ENCODE data around the gene TOM1L2. TPM values are rescaled to one million over a fixed set of nuclear protein-coding genes. Genes with fewer than 3 reads are reported as not detected.

TOM1L2 gene
- total RNA-seq (2022) (34.2 and 44.3 TPM in 2 replicates), Bru-seq, nascent RNA (percentile 67 among the genes with signal in this experiment), BruChase-seq, experiment 1, labeled RNA remaining after a 6-hour chase (percentile 75 among the genes with signal in this experiment), BruChase-seq, experiment 2, labeled RNA remaining after a 2-hour chase (percentile 69 among the genes with signal in this experiment)
- long read RNA-seq, transcript TOM1L2-202 (15 exons, 2,418 nt): major isoform, 35 of 64 reads
- long read RNA-seq, partial matches to known transcripts: 2 of 64 reads
- long read RNA-seq, other reads (novel, unspliced or antisense): 24 of 64 reads

DNA sequence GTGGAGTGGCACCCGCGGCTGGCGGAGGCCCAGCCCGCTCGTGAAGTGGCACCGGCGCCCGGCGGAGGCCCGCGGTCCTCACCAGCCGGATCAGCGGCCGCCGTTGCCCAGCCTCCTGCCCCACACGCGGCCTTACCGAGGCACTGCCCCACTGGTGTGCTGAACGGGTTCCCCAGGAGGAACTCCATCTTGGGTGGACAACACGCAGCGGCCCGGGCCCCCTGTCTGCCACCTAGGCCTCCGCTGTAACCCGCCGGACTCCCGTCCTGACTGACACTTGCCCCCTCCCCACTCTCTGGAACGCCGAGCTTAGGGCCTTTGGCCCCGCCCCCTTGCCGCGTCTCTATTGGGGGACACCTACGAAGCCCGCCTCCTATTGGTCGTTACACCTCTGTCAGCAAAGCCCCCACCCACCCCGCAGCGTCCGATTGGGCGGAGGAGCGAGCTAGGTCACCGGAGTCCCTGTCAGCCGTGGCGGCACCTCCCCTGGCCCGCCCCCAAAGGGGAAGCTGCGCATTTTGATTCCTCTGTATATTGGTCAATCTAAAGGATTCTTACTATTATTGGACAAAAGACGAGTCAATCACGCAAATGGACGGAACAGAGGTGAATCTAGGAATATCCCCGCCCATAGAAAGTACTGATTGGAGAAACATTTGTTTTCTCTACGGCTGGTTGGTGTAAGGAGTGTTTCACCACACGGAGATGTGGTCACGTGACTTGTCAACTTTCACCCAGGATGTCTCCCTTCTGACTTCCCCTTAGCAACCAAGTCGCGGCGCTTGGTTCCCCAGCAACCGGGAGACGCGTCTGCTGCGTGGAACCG, at the start of gene TOM1L2, which contains the start of gene DRC3:
Gene TOM1L2 (minus strand): TSS at position 275 of the 826 bp plus-strand sequence. CDS start 87 bp downstream, at position 188.
Gene DRC3 (plus strand): TSS at position 737 of the 826 bp plus-strand sequence. CDS start 4,737 bp downstream, outside the sequence.
- TF ChIP-seq, protein P1, sequence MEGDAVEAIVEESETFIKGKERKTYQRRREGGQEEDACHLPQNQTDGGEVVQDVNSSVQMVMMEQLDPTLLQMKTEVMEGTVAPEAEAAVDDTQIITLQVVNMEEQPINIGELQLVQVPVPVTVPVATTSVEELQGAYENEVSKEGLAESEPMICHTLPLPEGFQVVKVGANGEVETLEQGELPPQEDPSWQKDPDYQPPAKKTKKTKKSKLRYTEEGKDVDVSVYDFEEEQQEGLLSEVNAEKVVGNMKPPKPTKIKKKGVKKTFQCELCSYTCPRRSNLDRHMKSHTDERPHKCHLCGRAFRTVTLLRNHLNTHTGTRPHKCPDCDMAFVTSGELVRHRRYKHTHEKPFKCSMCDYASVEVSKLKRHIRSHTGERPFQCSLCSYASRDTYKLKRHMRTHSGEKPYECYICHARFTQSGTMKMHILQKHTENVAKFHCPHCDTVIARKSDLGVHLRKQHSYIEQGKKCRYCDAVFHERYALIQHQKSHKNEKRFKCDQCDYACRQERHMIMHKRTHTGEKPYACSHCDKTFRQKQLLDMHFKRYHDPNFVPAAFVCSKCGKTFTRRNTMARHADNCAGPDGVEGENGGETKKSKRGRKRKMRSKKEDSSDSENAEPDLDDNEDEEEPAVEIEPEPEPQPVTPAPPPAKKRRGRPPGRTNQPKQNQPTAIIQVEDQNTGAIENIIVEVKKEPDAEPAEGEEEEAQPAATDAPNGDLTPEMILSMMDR (IDR thresholded peaks at IDR 0.05; ENCODE audit: unreplicated experiment): no peak
- POLR2A ChIA-PET: interaction anchor here (0.6 to 2.1 kb wide), 25 partner anchors 11 to 362 kb away, joined by 3 to 22 read pairs (median 4); partner anchors contain the start of genes ATPAF2 and SREBF1
- H3K4me3 Mint-ChIP-seq (ENCODE audit: unreplicated experiment): peak within 1 kb of the TSS; percentile 90

DNA sequence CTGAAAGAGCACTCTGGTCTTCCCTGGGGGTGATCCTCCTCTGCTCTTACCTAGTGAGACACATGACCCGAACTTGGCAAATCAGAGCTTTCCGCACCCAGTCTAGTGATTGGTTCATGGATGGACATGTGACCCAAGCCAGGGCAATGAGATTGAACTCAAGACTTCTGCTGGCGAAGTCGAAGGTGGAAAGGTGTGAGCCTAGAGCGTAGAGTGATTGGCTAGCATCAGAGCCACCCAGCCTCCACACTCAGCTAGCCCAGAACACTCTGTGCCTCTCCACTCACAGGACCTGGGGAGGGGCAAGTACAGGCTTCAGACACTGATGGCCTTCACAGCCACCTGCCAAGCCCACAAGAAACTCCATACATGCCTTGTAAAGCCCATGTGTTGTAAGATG, 49.2 kb upstream of the TOM1L2 start:
- Mint-ChIP-seq H3K4me3 (ENCODE audit: unreplicated experiment) (no peak overlapping the region), H3K9me3 (ENCODE audit: unreplicated experiment) (no peaks in the 10 kb centered on the region), H3K27me3 (ENCODE audit: insufficient read depth, unreplicated experiment) (no peaks in the 10 kb centered on the region), H3K27ac (ENCODE audit: low read depth, unreplicated experiment) (no peak overlapping the region), H3K36me3 (ENCODE audit: insufficient read depth, unreplicated experiment) (peaks cover 5% of the 10 kb centered on the region), H3K4me1 (ENCODE audit: insufficient read depth, unreplicated experiment) (peaks cover 11% of the 10 kb centered on the region)
- BruUV-seq (replicated peaks): no TSS peak
- TF ChIP-seq, protein P1 (IDR thresholded peaks at IDR 0.05; ENCODE audit: unreplicated experiment): no peak
- intact Hi-C loops (cut with micrococcal nuclease): no loop called here
- CTCF ChIA-PET: interaction anchor here (1.5 kb wide), 1 partner anchor 131 kb away, joined by 4 read pairs; no protein-coding TSS in a partner anchor
- no peak for DNase-seq (ENCODE audit: unreplicated experiment)
- POLR2A ChIA-PET: interaction anchor here (0.5 kb wide), 1 partner anchor 19 kb away, joined by 3 read pairs; no protein-coding TSS in a partner anchor

More for the DNA sequence above, at the start of gene TOM1L2, which contains the start of gene DRC3:
- H3K4me1 Mint-ChIP-seq (ENCODE audit: insufficient read depth, unreplicated experiment): peaks cover 14% of the 10 kb centered on the region
- H3K27me3 Mint-ChIP-seq (ENCODE audit: insufficient read depth, unreplicated experiment): no peaks in the 10 kb centered on the region
- no peaks in the 10 kb centered on the region for H3K9me3 Mint-ChIP-seq (ENCODE audit: unreplicated experiment)
- BruUV-seq (replicated peaks): no TSS peak
- H3K27ac Mint-ChIP-seq (ENCODE audit: low read depth, unreplicated experiment): peak within 1 kb of the TSS; percentile 98
- CTCF ChIA-PET: interaction anchor here (0.7 to 1.7 kb wide), 7 partner anchors 11 to 114 kb away, joined by 3 to 6 read pairs (median 3); no protein-coding TSS in a partner anchor
- DNase-seq (ENCODE audit: unreplicated experiment): peak; percentile 100
- intact Hi-C loops (cut with micrococcal nuclease): loop anchor here (1.0 to 2.0 kb wide), 5 partner anchors 18 to 82 kb away; partner anchors contain the start of genes ATPAF2 and GID4
- no peaks in the 10 kb centered on the region for H3K36me3 Mint-ChIP-seq (ENCODE audit: insufficient read depth, unreplicated experiment)

DNA sequence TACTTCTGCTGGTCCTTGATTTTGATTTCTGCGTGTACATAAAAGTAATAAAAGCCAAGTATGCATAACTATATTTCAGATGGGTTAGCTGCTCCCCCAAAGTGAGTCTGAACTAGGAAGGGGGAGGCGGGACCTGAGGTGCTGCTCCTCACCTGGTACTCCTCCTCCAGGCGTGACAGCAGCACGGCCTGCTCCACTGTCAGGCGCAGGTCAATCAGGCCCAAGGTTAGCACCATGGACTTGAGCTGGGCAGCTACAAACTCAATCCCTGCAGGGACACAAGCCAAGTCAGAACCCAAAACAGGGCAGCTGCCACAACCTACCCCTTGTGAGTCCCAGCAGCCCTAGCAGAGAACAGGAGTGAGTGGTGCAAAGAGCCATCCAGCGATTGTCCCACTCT, 48.8 kb upstream of the TOM1L2 start:
- ChIA-PET POLR2A (interaction anchor here (0.5 kb wide), 1 partner anchor 19 kb away, joined by 3 read pairs; no protein-coding TSS in a partner anchor), CTCF (interaction anchor here (1.5 kb wide), 1 partner anchor 130 kb away, joined by 4 read pairs; no protein-coding TSS in a partner anchor)
- H3K36me3 Mint-ChIP-seq (ENCODE audit: insufficient read depth, unreplicated experiment): peaks cover 9% of the 10 kb centered on the region
- H3K27me3 Mint-ChIP-seq (ENCODE audit: insufficient read depth, unreplicated experiment): no peaks in the 10 kb centered on the region
- H3K27ac Mint-ChIP-seq (ENCODE audit: low read depth, unreplicated experiment): no peak overlapping the region
- TF ChIP-seq, protein P1 (IDR thresholded peaks at IDR 0.05; ENCODE audit: unreplicated experiment): no peak
- peaks cover 7% of the 10 kb centered on the region for H3K4me1 Mint-ChIP-seq (ENCODE audit: insufficient read depth, unreplicated experiment)
- H3K4me3 Mint-ChIP-seq (ENCODE audit: unreplicated experiment): no peak overlapping the region
- BruUV-seq (replicated peaks): no TSS peak
- intact Hi-C loops (cut with micrococcal nuclease): no loop called here
- no peak for DNase-seq (ENCODE audit: unreplicated experiment)
- no peaks in the 10 kb centered on the region for H3K9me3 Mint-ChIP-seq (ENCODE audit: unreplicated experiment)

DNA sequence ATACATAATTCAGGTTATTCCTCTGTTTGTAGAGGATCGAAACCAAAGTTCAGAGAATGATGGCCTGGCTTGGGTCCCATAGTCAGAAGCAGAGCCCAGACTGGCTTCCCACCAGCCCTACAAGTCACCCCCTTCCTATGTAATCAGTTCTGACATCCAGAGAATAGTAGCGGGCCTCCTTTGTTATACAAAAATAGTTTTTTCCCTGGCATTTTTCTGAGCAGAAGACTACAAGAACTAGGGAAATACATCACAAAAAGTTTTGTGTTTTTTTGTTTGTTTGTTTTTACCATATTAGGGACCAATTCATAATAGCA, 47.6 kb upstream of the TOM1L2 start:
- Mint-ChIP-seq H3K27me3 (ENCODE audit: insufficient read depth, unreplicated experiment) (no peaks in the 10 kb centered on the region), H3K4me1 (ENCODE audit: insufficient read depth, unreplicated experiment) (no peaks in the 10 kb centered on the region), H3K36me3 (ENCODE audit: insufficient read depth, unreplicated experiment) (peaks cover 10% of the 10 kb centered on the region), H3K27ac (ENCODE audit: low read depth, unreplicated experiment) (no peak overlapping the region), H3K4me3 (ENCODE audit: unreplicated experiment) (no peak overlapping the region), H3K9me3 (ENCODE audit: unreplicated experiment) (no peaks in the 10 kb centered on the region)
- CTCF ChIA-PET: no interaction called here
- DNase-seq (ENCODE audit: unreplicated experiment): no peak
- no TSS peak for BruUV-seq (replicated peaks)
- POLR2A ChIA-PET: interaction anchor here (1.2 kb wide), 1 partner anchor 62 kb away, joined by 3 read pairs; no protein-coding TSS in a partner anchor
- TF ChIP-seq, protein P1 (IDR thresholded peaks at IDR 0.05; ENCODE audit: unreplicated experiment): no peak
- intact Hi-C loops (cut with micrococcal nuclease): no loop called here

Measured in MCF 10A (cell line).